ENCODE measurements around the gene WDR81.
"Not testable (repeated sequence)": the region's sequence is repeated elsewhere in the genome, so short reads cannot be mapped to it uniquely, and the experiment has no call there.

Gene WDR81

GRCh38 chr17:1736348-1737281 lies 12.1 kb downstream of the WDR81 start:
- H3K27ac ChIP-seq = no peak overlapping the region
- H3K27me3 ChIP-seq (replicated peaks) = no peaks in the 10 kb centered on the region
- DNase-seq = peak; percentile 77
- peaks cover 11% of the 10 kb centered on the region for H3K36me3 ChIP-seq (replicated peaks)
- H3K4me3 ChIP-seq (ENCODE audit: low read depth, low read length) = no peak overlapping the region
- in situ Hi-C loops (cut with HindIII; ENCODE audit: low pct_ligation_motif_present, low sequenced_read_pairs) = no loop called here
- TF ChIP-seq CTCF (IDR thresholded peaks at IDR 0.05; ENCODE audit: low read depth, low read length, missing control alignments) = no peak

- in situ Hi-C loops (cut with HindIII; ENCODE audit: low pct_ligation_motif_present, low sequenced_read_pairs) = no loop called here
- Histone ChIP-seq H3K27me3 (replicated peaks) (no peaks in the 10 kb centered on the region), H3K4me3 (ENCODE audit: low read depth, low read length) (no peak overlapping the region), H3K36me3 (replicated peaks) (peaks cover 9% of the 10 kb centered on the region), H3K27ac (no peak overlapping the region)
- TF ChIP-seq CTCF (IDR thresholded peaks at IDR 0.05; ENCODE audit: low read depth, low read length, missing control alignments) = no peak
- no peak for DNase-seq
These were observed 13.2 kb downstream of the WDR81 start for GRCh38 chr17:1737531-1738291.

- H3K27me3 ChIP-seq (replicated peaks); H3K36me3 ChIP-seq (replicated peaks); H3K27ac ChIP-seq; in situ Hi-C loops (cut with HindIII; ENCODE audit: low pct_ligation_motif_present, low sequenced_read_pairs); DNase-seq; H3K4me3 ChIP-seq (ENCODE audit: low read depth, low read length): not testable (repeated sequence)
These were observed 17.4 kb downstream of the WDR81 start for GRCh38 chr17:1741899-1742298.

- TF ChIP-seq CTCF (IDR thresholded peaks at IDR 0.05; ENCODE audit: low read depth, low read length, missing control alignments) = no peak
- DNase-seq = no peak
- Histone ChIP-seq H3K36me3 (replicated peaks) (no peaks in the 10 kb centered on the region), H3K4me3 (ENCODE audit: low read depth, low read length) (no peak within 1 kb of the TSS), H3K27me3 (replicated peaks) (no peaks in the 10 kb centered on the region), H3K27ac (no peak within 1 kb of the TSS)
- in situ Hi-C loops (cut with HindIII; ENCODE audit: low pct_ligation_motif_present, low sequenced_read_pairs) = no loop called here
These were observed 18.0 kb downstream of the WDR81 start, which contains the start of gene SERPINF2 for GRCh38 chr17:1742371-1743087. TSS of gene SERPINF2 (plus strand) at chr17:1742871. CDS start at chr17:1744996, 2,125 bp downstream.

- DNase-seq = no peak
- Histone ChIP-seq H3K36me3 (replicated peaks) (no peaks in the 10 kb centered on the region), H3K27ac (no peak overlapping the region), H3K4me3 (ENCODE audit: low read depth, low read length) (no peak overlapping the region), H3K27me3 (replicated peaks) (no peaks in the 10 kb centered on the region)
- no peak for TF ChIP-seq CTCF (IDR thresholded peaks at IDR 0.05; ENCODE audit: low read depth, low read length, missing control alignments)
- in situ Hi-C loops (cut with HindIII; ENCODE audit: low pct_ligation_motif_present, low sequenced_read_pairs) = no loop called here
These were observed 18.6 kb downstream of the WDR81 start for GRCh38 chr17:1743088-1743439.
